ENCODE data around the gene C1orf56. TPM values are rescaled to one million over a fixed set of nuclear protein-coding genes. Genes with fewer than 3 reads are reported as not detected.

The C1orf56 gene
- total RNA-seq, 2 experiments from 2014 or later = 0.58 to 1.2 TPM

- Mint-ChIP-seq H3K36me3 (ENCODE audit: low read depth) (peaks cover 67% of the 10 kb centered on the region), H3K4me3 (no peak overlapping the region), H3K9me3 (no peaks in the 10 kb centered on the region), H3K27me3 (no peaks in the 10 kb centered on the region), H3K27ac (no peak overlapping the region), H3K4me1 (ENCODE audit: low read depth) (peaks cover 6% of the 10 kb centered on the region)
- Histone ChIP-seq H3K27ac (ENCODE audit: low read depth in 1 of 2, low read length in 2 of 2) (no peak overlapping the region), H3K4me3 (ENCODE audit: low read length) (no peak overlapping the region), H3K4me1 (ENCODE audit: insufficient read depth, low read length) (peaks cover 7% of the 10 kb centered on the region), H3K9me3 (ENCODE audit: control insufficient read depth in 1 of 2, insufficient read depth in 1 of 2, low read length in 2 of 2) (no peaks in the 10 kb centered on the region), H3K36me3 (ENCODE audit: insufficient read depth, low read length) (peaks cover 57% of the 10 kb centered on the region), H3K27me3 (ENCODE audit: control insufficient read depth in 1 of 2, insufficient read depth in 2 of 2, low read length in 2 of 2) (no peaks in the 10 kb centered on the region)
- intact Hi-C loops (cut with DNase I, micrococcal nuclease) = no loop called here
- ATAC-seq (ENCODE audit: poor library complexity) = no peak
- POLR2A ChIA-PET = interaction anchor here (0.7 to 2.3 kb wide), 2 partner anchors 21 to 30 kb away, joined by 4 to 12 read pairs; partner anchors contain the start of gene C1orf56
- no peak for TF ChIP-seq CTCF (IDR thresholded peaks at IDR 0.05)
- CTCF ChIA-PET = interaction anchor here (0.7 kb wide), 2 partner anchors 29 to 37 kb away, joined by 3 to 4 read pairs; no protein-coding TSS in a partner anchor
- no peak for DNase-seq
These were observed 21.1 kb upstream of the C1orf56 start for GRCh38 chr1:151026460-151026859.

- no peak overlapping the region for H3K27ac Mint-ChIP-seq
- Histone ChIP-seq H3K4me1 (ENCODE audit: insufficient read depth, low read length) (no peaks in the 10 kb centered on the region), H3K9me3 (ENCODE audit: control insufficient read depth in 1 of 2, insufficient read depth in 1 of 2, low read length in 2 of 2) (no peaks in the 10 kb centered on the region), H3K36me3 (ENCODE audit: insufficient read depth, low read length) (peaks cover 60% of the 10 kb centered on the region), H3K27me3 (ENCODE audit: control insufficient read depth in 1 of 2, insufficient read depth in 2 of 2, low read length in 2 of 2) (no peaks in the 10 kb centered on the region), H3K27ac (ENCODE audit: low read depth in 1 of 2, low read length in 2 of 2) (no peak overlapping the region), H3K4me3 (ENCODE audit: low read length) (no peak overlapping the region)
- TF ChIP-seq CTCF (IDR thresholded peaks at IDR 0.05) = no peak
- ChIA-PET POLR2A (interaction anchor here (0.7 kb wide), 1 partner anchor 17 kb away, joined by 3 read pairs; no protein-coding TSS in a partner anchor), CTCF (interaction anchor here (1.6 kb wide), 1 partner anchor 68 kb away, joined by 4 read pairs; no protein-coding TSS in a partner anchor)
- no peaks in the 10 kb centered on the region for H3K9me3 Mint-ChIP-seq
- intact Hi-C loops (cut with DNase I, micrococcal nuclease) = no loop called here
- H3K36me3 Mint-ChIP-seq (ENCODE audit: low read depth) = peaks cover 63% of the 10 kb centered on the region
- DNase-seq (no peak), ATAC-seq (ENCODE audit: poor library complexity) (no peak)
- no peaks in the 10 kb centered on the region for H3K27me3 Mint-ChIP-seq
- H3K4me3 Mint-ChIP-seq = no peak overlapping the region
- H3K4me1 Mint-ChIP-seq (ENCODE audit: low read depth) = peaks cover 9% of the 10 kb centered on the region
These were observed 15.4 kb upstream of the C1orf56 start for GRCh38 chr1:151032164-151032563.

GRCh38 chr1:151035167-151035566, 12.4 kb upstream of the C1orf56 start:
- CTCF ChIA-PET = interaction anchor here (1.3 kb wide), 1 partner anchor 11 kb away, joined by 4 read pairs; no protein-coding TSS in a partner anchor

More at GRCh38 chr1:151035167-151035566, 12.4 kb upstream of the C1orf56 start:
- Histone ChIP-seq H3K27me3 (ENCODE audit: control insufficient read depth in 1 of 2, insufficient read depth in 2 of 2, low read length in 2 of 2) (no peaks in the 10 kb centered on the region), H3K4me3 (ENCODE audit: low read length) (no peak overlapping the region), H3K9me3 (ENCODE audit: control insufficient read depth in 1 of 2, insufficient read depth in 1 of 2, low read length in 2 of 2) (no peaks in the 10 kb centered on the region), H3K36me3 (ENCODE audit: insufficient read depth, low read length) (peaks cover 39% of the 10 kb centered on the region), H3K27ac (ENCODE audit: low read depth in 1 of 2, low read length in 2 of 2) (no peak overlapping the region), H3K4me1 (ENCODE audit: insufficient read depth, low read length) (no peaks in the 10 kb centered on the region)
- H3K9me3 Mint-ChIP-seq = no peaks in the 10 kb centered on the region
- H3K27me3 Mint-ChIP-seq = no peaks in the 10 kb centered on the region
- peaks cover 37% of the 10 kb centered on the region for H3K36me3 Mint-ChIP-seq (ENCODE audit: low read depth)
- no peak overlapping the region for H3K4me3 Mint-ChIP-seq
- TF ChIP-seq CTCF (IDR thresholded peaks at IDR 0.05) = no peak
- POLR2A ChIA-PET = interaction anchor here (0.9 kb wide), 1 partner anchor 65 kb away, joined by 3 read pairs; no protein-coding TSS in a partner anchor
- intact Hi-C loops (cut with DNase I, micrococcal nuclease) = no loop called here
- peaks cover 9% of the 10 kb centered on the region for H3K4me1 Mint-ChIP-seq (ENCODE audit: low read depth)
- H3K27ac Mint-ChIP-seq = peak overlapping the region; percentile 52
- ATAC-seq (ENCODE audit: poor library complexity) (no peak), DNase-seq (no peak)

All from CD4-positive, alpha-beta T cell (primary cell).